GM23248 (cell line): Measurements from ENCODE around the gene R3HDM2.

ENCODE experiments used
- EZH2 ChIP-seq: fragments of 200-600 bp; sonication (generic); IDR thresholded peaks from 2 replicates; pipeline ENCODE4 v1.6.1; 2018; ENCODE audit warnings: antibody characterized with exemption, mild to moderate bottlenecking; ENCODE audit not compliant: insufficient read depth, poor library complexity, severe bottlenecking
- EZH2phosphoT487 ChIP-seq: fragments of 200-600 bp; sonication (generic); IDR thresholded peaks from 2 replicates; pipeline ENCODE4 v1.6.1; 2018; ENCODE audit warnings: antibody characterized with exemption, moderate library complexity, mild to moderate bottlenecking, low read depth; ENCODE audit not compliant: insufficient read depth

DNA sequence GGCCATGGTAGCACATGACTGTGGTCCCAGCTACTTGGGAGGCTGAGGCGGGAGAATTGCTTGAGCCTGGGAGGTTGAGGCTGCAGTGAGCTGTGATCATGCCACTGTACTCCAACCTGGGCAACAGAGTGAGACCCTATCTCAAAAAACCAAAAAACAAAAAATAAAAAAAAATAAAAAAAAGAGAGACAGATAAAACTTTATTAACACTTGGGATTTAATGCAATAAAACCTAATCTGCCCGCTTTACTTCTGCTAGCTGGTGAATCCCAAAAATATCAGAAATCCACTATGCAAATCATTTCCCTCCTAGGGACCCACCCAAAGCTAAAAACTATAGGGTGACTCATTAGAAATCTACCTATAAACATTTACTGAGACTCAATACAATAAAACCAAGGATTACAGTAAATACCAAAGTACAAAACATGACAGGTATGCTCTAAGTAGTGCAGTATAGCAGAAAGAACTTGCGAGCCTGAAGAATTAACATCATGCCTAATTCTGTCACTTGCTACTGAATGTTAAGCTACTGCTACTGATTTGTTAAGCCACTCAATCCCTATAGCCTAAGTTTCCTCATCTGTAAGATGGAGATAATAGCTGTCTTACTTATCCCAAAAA, 129.8 kb downstream of the R3HDM2 start:
- TF ChIP-seq EZH2phosphoT487 (no peak), EZH2 (no peak)
